ENCODE data around the gene ZNF771.
A peak's percentile ranks its signal among the peaks of the same experiment; 100 is the strongest.

Gene ZNF771

GRCh38 chr16:30407102-30407803 lies at the start of gene ZNF771:
ZNF771 (plus strand) TSS chr16:30407606; CDS start chr16:30408054, 448 bp downstream.
- DNase-seq, result peak; percentile 96

- no peak for DNase-seq
Observed at GRCh38 chr16:30357715-30358576, 49.5 kb upstream of the ZNF771 start.

- DNase-seq, result no peak
Observed at GRCh38 chr16:30358577-30358936, 48.8 kb upstream of the ZNF771 start.

- no peak for DNase-seq
Observed at GRCh38 chr16:30358990-30359870, 48.2 kb upstream of the ZNF771 start.

GRCh38 chr16:30359871-30360170 lies 47.6 kb upstream of the ZNF771 start:
- no peak for DNase-seq

- no peak for DNase-seq
Observed at GRCh38 chr16:30361180-30361579, 46.2 kb upstream of the ZNF771 start.

- DNase-seq, result no peak
Observed at GRCh38 chr16:30365200-30365599, 42.2 kb upstream of the ZNF771 start.

GRCh38 chr16:30366511-30366910 lies 40.9 kb upstream of the ZNF771 start:
- DNase-seq, result no peak

- DNase-seq, result no peak
Observed at GRCh38 chr16:30367349-30368009, 39.9 kb upstream of the ZNF771 start.

- no peak for DNase-seq
Observed at GRCh38 chr16:30368122-30368791, 39.1 kb upstream of the ZNF771 start.

- DNase-seq, result no peak
Observed at GRCh38 chr16:30368792-30369090, 38.7 kb upstream of the ZNF771 start.

- DNase-seq, result peak; percentile 41
Observed at GRCh38 chr16:30369091-30369937, 38.1 kb upstream of the ZNF771 start.

GRCh38 chr16:30369938-30370455 lies 37.4 kb upstream of the ZNF771 start:
- DNase-seq, result peak; percentile 40

GRCh38 chr16:30370456-30371247 lies 36.8 kb upstream of the ZNF771 start, which contains the start of gene TBC1D10B:
TBC1D10B (minus strand) TSS chr16:30370494; CDS start chr16:30370183, 311 bp downstream.
- peak; percentile 100 for DNase-seq

- no peak for DNase-seq
Observed at GRCh38 chr16:30371248-30371816, 36.1 kb upstream of the ZNF771 start.

- DNase-seq, result peak; percentile 23
Observed at GRCh38 chr16:30372038-30372712, 35.2 kb upstream of the ZNF771 start.

- no peak for DNase-seq
Observed at GRCh38 chr16:30372725-30373124, 34.7 kb upstream of the ZNF771 start.

GRCh38 chr16:30374538-30374937 lies 32.9 kb upstream of the ZNF771 start, which contains the start of gene MYL11:
MYL11 (plus strand) TSS chr16:30374802; CDS start chr16:30374858, 56 bp downstream.
- no peak for DNase-seq

- DNase-seq, result no peak
Observed at GRCh38 chr16:30375864-30376263, 31.5 kb upstream of the ZNF771 start.

Data from eye (tissue), 1 donor.